Activated T-helper 2 cell treated with anti-CD3 and anti-CD28 coated beads, Interferon-gamma antibody, Interleukin-2, Interleukin-4, amounts not matched to agents 10 μg/mL and 5 μg/mL and 100 μg/mL, durations not matched to agents 14 hours and 24 hours and 36 hours (primary cell): Measurements from ENCODE around the gene H3-3A. TPM values are rescaled to one million over a fixed set of nuclear protein-coding genes. Genes with fewer than 3 reads are reported as not detected.

ENCODE experiments used
- DNase-seq: peaks from one replicate; pipeline ENCODE4 v3.0.0; 2021; ENCODE audit warnings: low spot score
- H3K27ac Mint-ChIP-seq: one replicate; pipeline ENCODE4 v1.8.0; 2021; ENCODE audit warnings: mixed read lengths
- H3K27me3 Mint-ChIP-seq: one replicate; pipeline ENCODE4 v1.8.0; 2021; ENCODE audit warnings: low read depth, mixed read lengths
- H3K36me3 Mint-ChIP-seq: one replicate; pipeline ENCODE4 v1.8.0; 2021; ENCODE audit warnings: low read depth, mixed read lengths
- H3K4me1 Mint-ChIP-seq: one replicate; pipeline ENCODE4 v1.8.0; 2021; ENCODE audit warnings: low read depth, mixed read lengths
- H3K4me3 Mint-ChIP-seq: one replicate; pipeline ENCODE4 v1.8.0; 2021; ENCODE audit warnings: low read depth, mild to moderate bottlenecking, moderate library complexity, mixed read lengths
- H3K9me3 Mint-ChIP-seq: one replicate; pipeline ENCODE4 v1.8.0; 2021; ENCODE audit warnings: mixed read lengths
- intact Hi-C: fragments of 100-400 bp; cut with micrococcal nuclease; formaldehyde crosslinking; loops from one replicate; pipeline ENCODE4 v1.15.1; 2023
- total RNA-seq: library from RNA; stranded (reverse); gene quantifications from 2 replicates; pipeline ENCODE4 v1.2.3, GENCODE V29; 2022

Gene H3-3A
- total RNA-seq, 1 donor from 2014 or later = 443 TPM

- intact Hi-C loops = no loop called here
- Mint-ChIP-seq H3K4me1 (peaks cover 15% of the 10 kb centered on the region), H3K27ac (no peak overlapping the region), H3K27me3 (peaks cover 6% of the 10 kb centered on the region), H3K9me3 (no peaks in the 10 kb centered on the region), H3K4me3 (no peak overlapping the region), H3K36me3 (no peaks in the 10 kb centered on the region)
- no peak for DNase-seq
Measured at GRCh38 chr1:226111883-226112261, 49.4 kb downstream of the H3-3A start.

DNA sequence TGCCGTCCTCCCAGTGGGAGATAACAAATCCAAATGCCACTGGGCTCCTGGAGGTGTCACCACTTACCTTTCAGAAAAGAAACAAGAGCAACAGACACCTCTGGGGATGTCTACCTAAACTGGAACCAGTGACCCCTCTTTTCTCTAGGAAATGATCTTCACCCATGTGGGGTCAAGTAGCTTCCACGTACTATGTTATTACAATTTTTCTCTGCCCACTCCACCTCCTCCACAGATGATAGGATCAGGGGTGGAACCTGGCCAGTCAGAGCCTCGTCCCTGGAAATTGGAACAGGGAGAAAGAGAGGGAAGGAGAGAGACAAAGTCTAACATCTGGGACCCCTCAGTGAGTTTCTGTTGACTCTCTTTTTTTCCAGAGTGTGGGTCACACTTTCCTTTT lies 50.1 kb downstream of the H3-3A start:
- Mint-ChIP-seq H3K36me3 (no peaks in the 10 kb centered on the region), H3K9me3 (no peaks in the 10 kb centered on the region), H3K27me3 (peaks cover 6% of the 10 kb centered on the region), H3K4me1 (peaks cover 14% of the 10 kb centered on the region), H3K4me3 (no peak overlapping the region), H3K27ac (no peak overlapping the region)
- DNase-seq = no peak
- intact Hi-C loops = no loop called here

GRCh38 chr1:226116673-226117072 lies 54.2 kb downstream of the H3-3A start:
- Mint-ChIP-seq H3K4me3 (no peak overlapping the region), H3K27me3 (peaks cover 10% of the 10 kb centered on the region), H3K4me1 (peaks cover 7% of the 10 kb centered on the region), H3K27ac (no peak overlapping the region), H3K36me3 (no peaks in the 10 kb centered on the region), H3K9me3 (no peaks in the 10 kb centered on the region)
- intact Hi-C loops = no loop called here
- no peak for DNase-seq

DNA sequence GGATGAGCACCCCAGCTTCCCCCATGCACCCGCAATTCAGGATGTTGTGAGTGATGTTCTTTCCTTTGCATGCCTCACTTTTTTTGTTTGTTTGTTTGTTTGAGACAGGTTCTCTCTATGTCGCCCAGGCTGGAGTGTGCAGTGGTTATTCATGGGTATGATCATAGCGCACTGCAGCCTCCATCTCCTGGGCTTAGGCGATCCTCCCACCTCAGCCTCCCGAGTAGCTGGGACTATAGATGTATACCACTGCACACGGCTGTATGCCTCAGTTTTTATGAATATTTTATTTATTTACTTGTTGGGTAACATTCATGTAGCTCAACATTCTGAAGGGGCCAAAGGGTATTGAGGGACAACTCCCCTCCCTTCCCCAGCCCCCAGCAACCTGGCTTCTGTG lies 54.8 kb downstream of the H3-3A start:
- peaks cover 7% of the 10 kb centered on the region for H3K4me1 Mint-ChIP-seq
- H3K4me3 Mint-ChIP-seq = no peak overlapping the region
- no peaks in the 10 kb centered on the region for H3K36me3 Mint-ChIP-seq
- intact Hi-C loops = no loop called here
- H3K27ac Mint-ChIP-seq = no peak overlapping the region
- peaks cover 9% of the 10 kb centered on the region for H3K27me3 Mint-ChIP-seq
- no peak for DNase-seq
- H3K9me3 Mint-ChIP-seq = no peaks in the 10 kb centered on the region

DNA sequence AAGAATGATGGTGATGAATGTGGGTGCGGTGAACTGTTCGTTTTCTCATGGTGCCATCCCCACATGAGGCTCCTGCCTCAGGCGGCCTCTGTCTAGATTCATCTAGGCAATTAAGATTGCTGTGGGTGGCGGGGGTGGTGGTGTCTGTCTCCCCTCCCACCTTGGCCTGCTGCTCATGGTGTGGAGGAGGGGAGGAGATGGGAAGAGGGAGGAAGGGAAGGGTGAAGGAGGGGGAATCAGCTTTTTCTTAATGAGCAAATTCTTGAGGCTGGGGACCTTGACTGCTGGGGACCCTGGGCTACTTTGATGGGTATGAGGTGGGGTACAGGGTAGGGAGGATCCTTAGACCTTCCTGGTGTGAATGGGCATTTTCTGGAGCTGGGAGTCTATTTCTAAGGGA lies 55.8 kb downstream of the H3-3A start:
- peaks cover 6% of the 10 kb centered on the region for H3K27me3 Mint-ChIP-seq
- H3K4me3 Mint-ChIP-seq = no peak overlapping the region
- H3K36me3 Mint-ChIP-seq = no peaks in the 10 kb centered on the region
- H3K9me3 Mint-ChIP-seq = no peaks in the 10 kb centered on the region
- intact Hi-C loops = no loop called here
- H3K4me1 Mint-ChIP-seq = peaks cover 11% of the 10 kb centered on the region
- H3K27ac Mint-ChIP-seq = no peak overlapping the region
- DNase-seq = no peak

GRCh38 chr1:226119169-226119568 lies 56.7 kb downstream of the H3-3A start:
- no peak for DNase-seq
- intact Hi-C loops = no loop called here
- Mint-ChIP-seq H3K4me3 (no peak overlapping the region), H3K9me3 (no peaks in the 10 kb centered on the region), H3K27ac (no peak overlapping the region), H3K27me3 (peaks cover 13% of the 10 kb centered on the region), H3K4me1 (peaks cover 17% of the 10 kb centered on the region), H3K36me3 (no peaks in the 10 kb centered on the region)

DNA sequence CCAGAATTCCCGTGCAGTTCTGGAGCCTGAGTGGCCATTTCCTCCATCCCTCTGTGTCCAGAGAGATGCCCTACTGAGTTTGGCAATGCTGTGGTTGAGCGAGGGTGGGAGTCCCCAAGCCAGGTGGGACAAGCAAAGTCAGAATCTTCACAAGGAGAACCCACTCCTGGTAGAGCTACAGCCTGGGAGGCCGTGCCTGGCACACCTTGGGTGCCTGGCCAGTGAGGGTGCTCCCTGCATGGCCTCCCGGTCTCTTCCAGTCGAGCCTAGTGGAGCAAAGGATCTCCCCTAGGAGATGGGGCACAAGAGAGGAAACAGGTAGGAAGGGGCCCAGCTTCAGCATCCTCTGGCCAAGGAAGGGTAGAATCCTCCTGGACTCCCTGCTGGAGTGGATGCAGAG lies 57.9 kb downstream of the H3-3A start:
- no peaks in the 10 kb centered on the region for H3K36me3 Mint-ChIP-seq
- H3K9me3 Mint-ChIP-seq = no peaks in the 10 kb centered on the region
- peaks cover 24% of the 10 kb centered on the region for H3K4me1 Mint-ChIP-seq
- intact Hi-C loops = loop anchor here (5.0 to 10.0 kb wide), 2 partner anchors 118 to 284 kb away; partner anchors contain the start of gene PARP1
- no peak for DNase-seq
- peaks cover 13% of the 10 kb centered on the region for H3K27me3 Mint-ChIP-seq
- no peak overlapping the region for H3K27ac Mint-ChIP-seq
- H3K4me3 Mint-ChIP-seq = peak overlapping the region; percentile 84

- Mint-ChIP-seq H3K27me3 (peaks cover 13% of the 10 kb centered on the region), H3K36me3 (no peaks in the 10 kb centered on the region), H3K4me3 (peak overlapping the region; percentile 84), H3K27ac (peak overlapping the region; percentile 86), H3K9me3 (no peaks in the 10 kb centered on the region), H3K4me1 (peaks cover 26% of the 10 kb centered on the region)
- intact Hi-C loops = loop anchor here (1.0 to 10.0 kb wide), 3 partner anchors 57 to 284 kb away; partner anchors contain the start of gene PARP1
- DNase-seq = no peak
Measured at GRCh38 chr1:226121049-226121586, 58.6 kb downstream of the H3-3A start.

Other genes with a start within 250 kb of the H3-3A start
- 32.5 and 33.5 TPM in 2 replicates for gene TMEM63A, start 180.3 kb upstream of the H3-3A start, total RNA-seq
- not detected in 2 replicates for gene LEFTY1, start 173.6 kb upstream of the H3-3A start, total RNA-seq
- 117 and 121 TPM in 2 replicates for gene PYCR2, start 138.5 kb upstream of the H3-3A start, total RNA-seq
- not detected in 2 replicates for gene LEFTY2, start 121.5 kb upstream of the H3-3A start, total RNA-seq
- gene SDE2, start 63.4 kb upstream of the H3-3A start, total RNA-seq = 22.0 and 22.3 TPM in 2 replicates
- gene ACBD3, start 124.0 kb downstream of the H3-3A start, total RNA-seq = 24.3 and 25.4 TPM in 2 replicates
- gene MIXL1, start 160.9 kb downstream of the H3-3A start, total RNA-seq = 0.39 TPM in 1 of 2 replicates, not detected in the other
- 9.7 and 12.7 TPM in 2 replicates for gene LIN9, start 246.4 kb downstream of the H3-3A start, total RNA-seq